Epidermal melanocyte (primary cell): ENCODE data around the gene ZNF660.

Experiments used
- DNase-seq: peaks from one replicate; pipeline ENCODE4 v3.0.0; 2011; ENCODE audit warnings: low spot score; ENCODE audit not compliant: insufficient read length

The ZNF660 gene

GRCh38 chr3:44628716-44629115 is 44.0 kb downstream of the ZNF660 start:
- DNase-seq = no peak

- no peak for DNase-seq
Observed at GRCh38 chr3:44632193-44632592, 47.4 kb downstream of the ZNF660 start.

- no peak for DNase-seq
Observed at GRCh38 chr3:44642337-44642736, 57.6 kb downstream of the ZNF660 start.

DNA sequence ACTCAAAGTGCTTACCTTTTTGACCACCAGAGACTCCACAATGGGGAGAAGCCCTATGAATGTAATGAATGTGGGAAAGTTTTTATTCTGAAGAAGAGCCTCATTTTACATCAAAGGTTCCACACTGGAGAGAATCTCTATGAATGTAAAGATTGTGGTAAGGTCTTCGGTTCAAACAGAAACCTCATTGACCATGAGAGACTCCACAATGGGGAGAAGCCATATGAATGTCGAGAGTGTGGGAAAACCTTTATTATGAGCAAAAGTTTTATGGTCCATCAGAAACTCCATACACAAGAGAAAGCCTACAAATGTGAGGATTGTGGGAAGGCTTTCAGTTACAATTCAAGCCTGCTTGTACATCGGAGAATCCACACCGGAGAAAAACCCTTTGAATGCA is 58.3 kb downstream of the ZNF660 start:
- no peak for DNase-seq

GRCh38 chr3:44647771-44648170 is 63.0 kb downstream of the ZNF660 start:
- no peak for DNase-seq

GRCh38 chr3:44648564-44649229 is 63.9 kb downstream of the ZNF660 start, which contains the start of gene ZNF35:
Gene ZNF35 (plus strand): TSS chr3:44648732. CDS start chr3:44651068, 2,336 bp downstream.
- peak; percentile 82 for DNase-seq
